Raji (cell line): ENCODE results near the gene CFAP73.

ENCODE experiments used
- POLR2A ChIP-seq: IDR thresholded peaks from 2 replicates; pipeline ENCODE4 v1.6.1; 2011; ENCODE audit warnings: low read depth, low read length, control low read depth; ENCODE audit not compliant: insufficient read depth

Gene CFAP73

GRCh38 chr12:113165521-113166450 lies 16.3 kb downstream of the CFAP73 start:
- no peak for TF ChIP-seq POLR2A

- TF ChIP-seq POLR2A, result no peak
These were observed 18.3 kb downstream of the CFAP73 start for GRCh38 chr12:113167868-113168267.

DNA sequence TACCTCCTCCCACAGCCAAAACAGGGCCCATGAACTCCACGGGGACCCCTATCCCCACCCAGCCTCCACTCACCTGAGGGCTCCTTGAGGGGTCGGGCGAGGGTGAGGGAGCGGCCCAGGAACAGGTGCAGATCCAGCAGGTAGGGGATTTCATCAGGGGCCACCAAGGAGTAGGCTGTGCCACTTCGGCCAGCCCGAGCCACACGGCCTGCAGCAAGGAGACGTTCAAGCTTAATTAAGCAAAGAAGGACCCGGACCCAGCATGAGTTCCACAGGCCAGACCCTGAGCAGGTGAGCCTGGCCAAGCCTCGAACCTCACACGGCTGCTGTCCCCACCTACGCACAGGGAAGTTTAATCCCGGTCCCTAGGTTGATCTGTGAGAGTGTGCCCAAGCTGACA lies 20.2 kb downstream of the CFAP73 start:
- TF ChIP-seq POLR2A, result no peak

DNA sequence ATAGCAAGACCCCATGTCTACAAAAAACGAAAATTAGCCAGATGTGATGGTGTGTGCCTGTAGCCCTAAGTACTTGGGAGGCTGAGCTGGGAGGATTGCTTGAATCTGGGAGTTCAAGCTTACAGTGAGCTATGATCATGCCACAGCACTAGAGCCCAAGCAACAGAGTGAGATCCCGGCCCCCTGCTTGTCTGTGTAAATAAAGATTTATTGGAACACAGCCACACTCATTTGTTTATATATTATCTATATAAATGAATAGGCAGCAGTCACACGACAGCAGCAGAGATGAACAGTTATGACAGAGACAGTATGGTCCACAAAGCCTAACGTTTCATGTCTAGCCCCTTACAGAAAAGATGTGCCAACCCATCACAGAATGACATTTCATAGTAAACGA lies 20.9 kb downstream of the CFAP73 start:
- no peak for TF ChIP-seq POLR2A

DNA sequence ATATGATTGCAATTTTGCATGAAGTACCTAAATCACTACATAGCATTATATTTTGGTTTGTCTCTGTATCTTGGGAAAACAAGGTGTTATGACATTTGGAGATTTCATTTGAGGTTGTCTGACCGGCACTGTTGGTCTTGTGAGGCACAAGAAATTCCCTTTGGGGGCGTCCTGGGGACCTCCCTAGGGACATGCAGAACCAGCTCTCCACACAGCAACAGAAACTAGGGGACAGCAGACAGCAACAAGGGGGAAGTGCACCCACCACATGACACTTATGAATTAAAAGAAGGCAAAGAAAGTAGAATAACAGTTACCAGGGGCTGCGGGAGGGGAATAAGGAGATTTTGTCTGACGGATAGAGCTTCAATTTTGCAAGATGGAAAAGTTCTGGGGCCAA lies 21.4 kb downstream of the CFAP73 start:
- no peak for TF ChIP-seq POLR2A

DNA sequence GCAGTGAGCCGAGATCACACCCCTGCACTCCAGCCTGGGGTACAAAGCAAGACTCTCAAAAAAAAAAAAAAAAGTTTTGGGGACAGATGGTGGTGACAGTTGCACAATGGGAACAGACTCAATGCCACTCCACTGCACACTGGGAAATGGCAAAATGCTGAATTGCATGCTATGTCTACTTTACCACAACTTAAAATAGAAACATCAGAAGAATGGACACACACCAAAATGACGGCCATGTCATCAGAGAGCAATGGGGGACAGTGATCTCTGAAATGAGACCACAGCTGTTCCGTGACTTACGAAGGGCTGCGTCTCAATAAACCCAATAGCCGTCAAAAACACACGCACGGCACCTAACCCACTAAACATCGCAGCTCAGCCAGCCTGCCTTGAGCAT lies 22.0 kb downstream of the CFAP73 start:
- no peak for TF ChIP-seq POLR2A

GRCh38 chr12:113172185-113172584 lies 22.7 kb downstream of the CFAP73 start:
- TF ChIP-seq POLR2A, result no peak

GRCh38 chr12:113173081-113173698 lies 23.7 kb downstream of the CFAP73 start:
- no peak for TF ChIP-seq POLR2A

DNA sequence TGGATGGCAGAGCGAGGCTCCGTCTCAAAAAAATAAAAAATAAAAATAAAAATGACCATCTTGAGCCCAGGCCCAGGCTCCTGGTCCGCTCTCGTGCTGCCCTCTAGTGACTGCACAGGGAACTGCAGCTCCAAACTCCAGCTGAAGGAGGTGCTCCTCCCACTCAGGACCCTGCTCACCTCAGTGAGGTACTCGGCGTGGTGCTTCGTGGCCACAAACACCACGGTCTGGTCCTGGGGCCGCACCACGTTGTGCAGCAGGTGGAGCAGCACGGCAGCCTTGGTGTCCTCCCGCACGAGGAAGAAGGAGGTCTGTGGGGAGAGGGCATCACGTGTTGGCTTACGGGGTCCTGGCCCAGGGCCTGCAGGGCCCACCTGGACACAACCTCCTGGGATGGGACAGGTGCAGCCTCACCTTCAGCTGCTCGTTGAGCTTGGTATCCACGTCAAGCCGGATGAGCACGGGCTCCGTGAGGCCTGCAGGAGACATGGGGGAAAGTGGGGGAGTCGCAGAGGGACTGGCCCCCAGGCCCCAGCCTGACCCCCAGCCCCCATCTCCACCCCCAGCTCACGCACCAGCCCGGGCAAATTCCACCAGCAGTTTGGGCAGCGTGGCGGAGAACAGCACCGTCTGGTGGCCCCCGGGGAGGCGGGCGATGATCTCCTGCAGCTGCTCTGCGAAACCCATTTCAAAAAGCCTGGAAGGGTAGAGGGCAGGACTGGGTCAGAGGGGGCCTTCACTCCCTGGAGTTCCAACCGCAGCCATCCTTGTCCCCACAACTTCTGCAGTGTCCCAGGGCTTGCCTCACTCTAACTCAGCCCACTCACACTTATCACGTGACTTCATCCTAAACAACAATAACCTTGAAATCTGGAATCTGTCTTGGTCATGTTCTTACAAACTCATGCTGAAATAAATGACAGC lies 25.2 kb downstream of the CFAP73 start:
- no peak for TF ChIP-seq POLR2A

DNA sequence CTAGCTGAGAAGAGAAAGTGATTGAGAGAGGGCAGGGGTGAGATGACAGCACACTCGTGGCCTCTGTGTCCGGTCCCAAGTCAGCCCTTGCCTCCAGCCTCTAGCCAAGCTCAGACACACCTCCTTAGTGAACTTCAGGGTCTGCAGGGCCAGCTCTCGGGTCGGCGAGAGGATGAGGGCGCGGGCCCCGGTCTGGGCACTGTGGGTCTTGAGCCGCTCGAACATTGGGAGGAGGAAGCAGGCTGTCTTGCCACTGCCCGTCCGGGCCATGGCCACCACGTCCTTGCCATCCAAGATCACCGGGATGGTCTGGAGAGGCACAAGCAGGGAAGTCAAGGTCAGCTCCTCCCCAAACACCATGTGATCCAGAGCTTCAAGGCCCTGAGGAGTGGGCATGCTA lies 29.5 kb downstream of the CFAP73 start:
- TF ChIP-seq POLR2A, result no peak

- TF ChIP-seq POLR2A, result no peak
These were observed 30.8 kb downstream of the CFAP73 start for GRCh38 chr12:113180333-113180732.

DNA sequence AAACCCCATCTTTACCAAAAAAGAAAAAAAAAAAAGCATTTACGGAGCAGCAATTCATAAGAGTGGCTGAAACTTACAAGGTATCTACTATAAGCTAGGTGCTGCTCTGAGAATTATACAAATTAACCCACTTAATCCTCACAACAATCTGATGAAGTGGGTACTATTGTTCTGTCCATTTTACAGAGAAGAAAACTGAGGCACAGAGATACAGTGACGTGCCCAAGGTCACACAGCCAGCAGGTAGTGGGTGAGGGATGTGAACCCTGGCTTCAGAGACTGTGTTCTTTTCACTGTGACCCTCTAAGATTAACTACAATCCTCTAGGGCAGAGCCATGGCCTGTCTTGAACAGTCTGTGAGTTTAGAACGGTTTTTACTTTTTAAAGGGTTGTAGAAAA lies 32.5 kb downstream of the CFAP73 start:
- no peak for TF ChIP-seq POLR2A

GRCh38 chr12:113183030-113183589 lies 33.6 kb downstream of the CFAP73 start:
- no peak for TF ChIP-seq POLR2A

DNA sequence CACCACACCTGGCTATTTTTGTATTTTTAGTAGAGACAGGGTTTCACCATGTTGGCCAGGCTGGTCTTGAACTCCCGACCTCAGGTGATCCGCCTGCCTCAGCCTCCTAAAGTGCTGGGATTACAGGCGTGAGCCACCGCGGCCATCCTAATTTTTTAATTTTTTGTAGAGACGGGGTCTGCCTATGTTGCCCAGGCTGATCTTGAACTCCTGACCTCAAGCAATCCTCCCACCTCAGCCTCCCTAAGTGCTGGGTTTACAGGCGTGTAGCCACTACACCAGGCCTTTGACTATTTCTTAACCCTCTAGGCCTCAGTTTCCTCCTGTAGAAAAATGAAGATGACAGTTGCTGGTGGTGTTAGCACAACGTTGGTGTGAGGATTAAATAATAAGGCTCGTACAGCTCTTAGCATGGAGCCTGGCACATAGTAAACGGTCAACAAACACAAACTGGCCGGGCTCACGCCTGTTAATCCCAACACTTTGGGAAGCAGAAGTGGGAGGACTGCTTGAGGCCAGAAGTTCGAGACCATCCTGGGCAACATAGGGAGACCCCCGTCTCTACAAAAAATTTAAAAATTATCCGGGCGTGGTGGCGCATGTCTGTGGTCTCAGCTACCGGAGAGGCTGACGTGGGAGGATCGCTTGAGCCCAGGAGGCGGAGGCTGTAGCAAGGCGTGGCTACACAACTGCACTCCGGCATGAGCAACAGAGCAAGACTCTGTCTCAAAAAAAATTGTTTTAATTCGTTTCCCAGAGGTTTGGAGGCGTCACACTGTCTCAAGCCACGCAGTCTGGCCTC lies 34.8 kb downstream of the CFAP73 start:
- no peak for TF ChIP-seq POLR2A
